Measurements from ENCODE around the gene HMCN2.

HMCN2 gene

GRCh38 chr9:130225071-130225470 lies 40.5 kb upstream of the HMCN2 start:
- no peak for DNase-seq (ENCODE audit: low read depth, low spot score)
- no peak overlapping the region for H3K4me3 ChIP-seq (ENCODE audit: low read depth, low read length)
- in situ Hi-C loops (cut with HindIII; ENCODE audit: low sequenced_read_pairs) = no loop called here
- no peak for TF ChIP-seq CTCF (IDR thresholded peaks at IDR 0.05; ENCODE audit: low read depth, low read length)

DNA sequence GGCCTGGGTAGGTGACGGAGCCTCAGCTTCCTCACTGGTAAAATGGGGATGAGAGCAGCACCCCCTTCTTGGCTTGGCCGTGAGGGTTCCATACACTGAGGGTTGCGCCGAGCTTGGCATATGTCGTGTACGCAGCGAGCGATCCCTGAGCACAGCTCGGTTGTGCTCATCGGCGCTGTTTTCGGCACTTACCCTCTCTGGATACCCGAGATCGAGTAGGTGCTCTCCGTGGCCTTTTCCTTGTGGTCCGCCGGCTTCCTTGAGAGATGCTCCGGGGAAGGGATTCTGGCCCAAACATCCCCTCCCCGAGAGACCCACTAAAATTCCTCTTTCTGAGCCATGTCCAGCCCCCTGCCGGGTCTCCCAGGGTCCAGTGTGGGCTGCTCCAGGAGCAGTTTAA lies 40.0 kb upstream of the HMCN2 start:
- in situ Hi-C loops (cut with HindIII; ENCODE audit: low sequenced_read_pairs) = no loop called here
- TF ChIP-seq CTCF (IDR thresholded peaks at IDR 0.05; ENCODE audit: low read depth, low read length) = no peak

GRCh38 chr9:130226112-130226511 lies 39.4 kb upstream of the HMCN2 start:
- TF ChIP-seq CTCF (IDR thresholded peaks at IDR 0.05; ENCODE audit: low read depth, low read length) = no peak
- H3K4me3 ChIP-seq (ENCODE audit: low read depth, low read length) = no peak overlapping the region
- in situ Hi-C loops (cut with HindIII; ENCODE audit: low sequenced_read_pairs) = no loop called here
- no peak for DNase-seq (ENCODE audit: low read depth, low spot score)

More for the DNA sequence above, 40.0 kb upstream of the HMCN2 start:
- DNase-seq (ENCODE audit: low read depth, low spot score) = no peak
- H3K4me3 ChIP-seq (ENCODE audit: low read depth, low read length) = no peak overlapping the region

- in situ Hi-C loops (cut with HindIII; ENCODE audit: low sequenced_read_pairs) = no loop called here
- DNase-seq (ENCODE audit: low read depth, low spot score) = no peak
- H3K4me3 ChIP-seq (ENCODE audit: low read depth, low read length) = no peak overlapping the region
- TF ChIP-seq CTCF (IDR thresholded peaks at IDR 0.05; ENCODE audit: low read depth, low read length) = no peak
These were observed 37.7 kb upstream of the HMCN2 start for GRCh38 chr9:130227833-130228232.

DNA sequence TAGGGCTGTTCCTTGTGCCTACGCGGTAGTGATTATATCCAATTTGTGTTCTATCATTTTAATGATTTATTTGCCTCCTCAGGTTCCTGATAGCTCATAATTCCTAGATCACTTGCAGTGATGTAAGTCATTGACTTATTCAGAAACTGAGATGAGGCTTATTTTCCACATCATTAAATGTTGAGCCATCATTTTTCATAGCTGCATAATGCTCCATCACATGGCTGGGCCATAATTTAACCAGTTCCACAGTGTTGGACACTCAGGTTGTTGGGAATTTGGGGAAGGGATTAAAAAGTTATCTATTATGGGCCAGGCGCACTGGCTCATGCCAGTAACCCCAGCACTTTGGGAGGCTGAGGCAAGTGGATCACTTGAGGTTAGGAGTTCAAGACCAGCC lies 35.8 kb upstream of the HMCN2 start:
- TF ChIP-seq CTCF (IDR thresholded peaks at IDR 0.05; ENCODE audit: low read depth, low read length) = no peak
- in situ Hi-C loops (cut with HindIII; ENCODE audit: low sequenced_read_pairs) = no loop called here
- DNase-seq (ENCODE audit: low read depth, low spot score) = no peak
- no peak overlapping the region for H3K4me3 ChIP-seq (ENCODE audit: low read depth, low read length)

DNA sequence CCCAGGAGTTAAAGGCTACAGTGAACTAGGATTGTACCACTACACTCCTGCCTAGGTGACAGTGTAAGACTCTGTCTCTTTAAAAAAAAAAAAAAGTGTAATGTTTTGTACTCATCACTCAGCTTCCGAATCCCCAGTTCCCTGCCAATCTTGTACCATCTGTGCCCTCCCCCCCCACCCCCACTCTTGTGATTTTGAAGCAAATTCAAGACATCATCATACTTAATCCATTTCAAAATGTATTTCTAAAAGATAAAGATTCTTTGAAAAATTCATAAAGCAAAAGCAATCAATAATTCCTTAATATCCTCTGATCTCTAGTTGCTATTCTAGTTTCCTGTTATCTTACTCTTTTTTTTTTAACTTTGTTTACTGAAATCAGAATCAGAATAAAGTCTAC lies 34.9 kb upstream of the HMCN2 start:
- TF ChIP-seq CTCF (IDR thresholded peaks at IDR 0.05; ENCODE audit: low read depth, low read length) = no peak
- in situ Hi-C loops (cut with HindIII; ENCODE audit: low sequenced_read_pairs) = no loop called here
- DNase-seq (ENCODE audit: low read depth, low spot score) = no peak
- H3K4me3 ChIP-seq (ENCODE audit: low read depth, low read length) = no peak overlapping the region
